Transverse colon (tissue), 3 donors: Measurements from ENCODE around the gene BANP.

Experiments used
- POLR2A ChIP-seq: fragments of 450-650 bp; IDR thresholded peaks from one replicate; pipeline ENCODE4 v1.6.1; 2016; ENCODE audit warnings: antibody characterized with exemption, mild to moderate bottlenecking, moderate library complexity
- TF ChIP-seq, protein P1 (sequence below), 5 experiments: fragments of 200-600 bp in 3 of 5; fragments of 450-650 bp in 2 of 5; sonication (generic) in 3 of 5; IDR thresholded peaks; 1 replicate in 2 of 5; 2 replicates in 3 of 5; pipeline ENCODE4 v1.5.1; 2016 to 2017; ENCODE audit warnings: antibody characterized with exemption in 5 of 5, inconsistent platforms in 3 of 5, mild to moderate bottlenecking in 2 of 5, moderate library complexity in 1 of 5

DNA sequence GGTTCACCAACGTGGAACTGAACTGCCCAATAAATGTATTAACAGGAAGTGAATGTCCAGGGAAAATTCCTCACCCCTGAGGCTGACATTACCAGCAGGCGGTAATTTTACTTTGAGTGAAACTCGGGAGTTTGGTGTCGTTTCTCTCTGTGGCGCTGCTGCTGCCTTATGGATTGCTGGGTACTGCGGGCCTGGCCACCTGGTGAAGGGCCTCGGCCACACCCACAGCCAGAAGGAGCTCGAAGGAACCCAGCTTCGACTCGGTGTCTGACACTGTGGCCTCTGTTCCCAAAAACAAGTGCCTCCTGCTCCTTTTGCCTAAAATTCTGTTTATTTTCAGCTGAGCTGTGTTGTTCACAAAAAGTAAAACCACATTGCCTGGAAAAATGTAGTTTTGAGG lies 115.0 kb downstream of the BANP start:
- TF ChIP-seq, protein P1, sequence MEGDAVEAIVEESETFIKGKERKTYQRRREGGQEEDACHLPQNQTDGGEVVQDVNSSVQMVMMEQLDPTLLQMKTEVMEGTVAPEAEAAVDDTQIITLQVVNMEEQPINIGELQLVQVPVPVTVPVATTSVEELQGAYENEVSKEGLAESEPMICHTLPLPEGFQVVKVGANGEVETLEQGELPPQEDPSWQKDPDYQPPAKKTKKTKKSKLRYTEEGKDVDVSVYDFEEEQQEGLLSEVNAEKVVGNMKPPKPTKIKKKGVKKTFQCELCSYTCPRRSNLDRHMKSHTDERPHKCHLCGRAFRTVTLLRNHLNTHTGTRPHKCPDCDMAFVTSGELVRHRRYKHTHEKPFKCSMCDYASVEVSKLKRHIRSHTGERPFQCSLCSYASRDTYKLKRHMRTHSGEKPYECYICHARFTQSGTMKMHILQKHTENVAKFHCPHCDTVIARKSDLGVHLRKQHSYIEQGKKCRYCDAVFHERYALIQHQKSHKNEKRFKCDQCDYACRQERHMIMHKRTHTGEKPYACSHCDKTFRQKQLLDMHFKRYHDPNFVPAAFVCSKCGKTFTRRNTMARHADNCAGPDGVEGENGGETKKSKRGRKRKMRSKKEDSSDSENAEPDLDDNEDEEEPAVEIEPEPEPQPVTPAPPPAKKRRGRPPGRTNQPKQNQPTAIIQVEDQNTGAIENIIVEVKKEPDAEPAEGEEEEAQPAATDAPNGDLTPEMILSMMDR (IDR thresholded peaks at IDR 0.05) = no peak
- no peak for TF ChIP-seq POLR2A
